ENCODE results near the gene PLCB1. TPM values are rescaled to one million over a fixed set of nuclear protein-coding genes. Genes with fewer than 3 reads are reported as not detected.

The PLCB1 gene
- total and polyA plus RNA-seq, 10 of the 15 experiments (the other 5 are each of a cell fraction or from before 2014, with no cell fraction given) = 0.05 to 5.3 (median 0.17) TPM; not detected in 1

DNA sequence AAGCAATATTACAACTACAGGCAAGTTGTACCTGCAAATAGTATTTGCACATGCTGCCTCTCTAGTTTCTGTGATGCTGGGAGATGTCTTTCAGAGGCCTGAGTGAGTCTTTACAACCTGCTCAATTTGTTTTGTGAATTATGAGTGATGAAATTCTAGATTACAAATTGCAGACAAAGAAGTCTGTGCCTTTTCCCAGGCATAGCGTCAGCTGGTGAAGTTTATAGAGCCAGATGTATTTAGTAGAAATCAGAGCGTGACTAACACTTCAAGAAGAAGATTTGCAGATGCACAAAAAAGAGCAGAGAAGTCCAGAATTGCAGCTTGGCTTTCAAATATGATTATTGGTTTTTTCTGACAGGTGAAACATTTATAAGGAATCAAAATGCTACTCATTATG is 289.9 kb downstream of the PLCB1 start (continued):
- TF ChIP-seq E2F8 (IDR thresholded peaks at IDR 0.05; ENCODE audit: low read depth, partially characterized antibody) = no peak
- TF ChIP-seq NFYB (IDR thresholded peaks at IDR 0.05; ENCODE audit: insufficient read depth, low read depth, low read length) = no peak

DNA sequence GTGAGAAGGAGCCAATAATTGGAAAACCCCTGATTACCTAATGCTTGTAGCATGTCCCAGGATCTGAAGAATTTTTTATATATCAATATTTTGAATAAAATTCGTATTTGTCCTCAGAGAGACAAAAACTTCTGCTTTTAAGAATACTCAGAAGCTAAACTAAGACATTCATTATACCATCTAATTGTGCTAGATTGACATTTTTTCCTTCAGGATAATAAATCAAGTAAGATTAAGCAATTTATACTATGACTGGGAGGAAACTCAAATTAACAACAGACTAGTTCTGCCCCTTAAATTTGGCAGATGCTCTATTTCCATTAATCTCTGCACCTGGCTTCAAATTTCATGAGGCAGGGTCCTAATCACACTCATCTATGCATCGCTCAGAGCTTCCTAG is 291.4 kb downstream of the PLCB1 start:
- intact Hi-C loops (cut with micrococcal nuclease; ENCODE audit: unreplicated experiment) (no loop called here), in situ Hi-C loops (cut with MboI) (no loop called here)
- TF ChIP-seq CBFB (IDR thresholded peaks at IDR 0.05; ENCODE audit: low read depth) (no peak), SIN3A (IDR thresholded peaks at IDR 0.05; ENCODE audit: low read depth, low read length) (no peak), KAT2A (conservative IDR thresholded peaks at IDR 0.05; ENCODE audit: control insufficient read depth, low read depth, low read length) (no peak), NFXL1 (IDR thresholded peaks at IDR 0.05; ENCODE audit: borderline replicate concordance) (no peak)
- TF ChIP-seq, protein P1, sequence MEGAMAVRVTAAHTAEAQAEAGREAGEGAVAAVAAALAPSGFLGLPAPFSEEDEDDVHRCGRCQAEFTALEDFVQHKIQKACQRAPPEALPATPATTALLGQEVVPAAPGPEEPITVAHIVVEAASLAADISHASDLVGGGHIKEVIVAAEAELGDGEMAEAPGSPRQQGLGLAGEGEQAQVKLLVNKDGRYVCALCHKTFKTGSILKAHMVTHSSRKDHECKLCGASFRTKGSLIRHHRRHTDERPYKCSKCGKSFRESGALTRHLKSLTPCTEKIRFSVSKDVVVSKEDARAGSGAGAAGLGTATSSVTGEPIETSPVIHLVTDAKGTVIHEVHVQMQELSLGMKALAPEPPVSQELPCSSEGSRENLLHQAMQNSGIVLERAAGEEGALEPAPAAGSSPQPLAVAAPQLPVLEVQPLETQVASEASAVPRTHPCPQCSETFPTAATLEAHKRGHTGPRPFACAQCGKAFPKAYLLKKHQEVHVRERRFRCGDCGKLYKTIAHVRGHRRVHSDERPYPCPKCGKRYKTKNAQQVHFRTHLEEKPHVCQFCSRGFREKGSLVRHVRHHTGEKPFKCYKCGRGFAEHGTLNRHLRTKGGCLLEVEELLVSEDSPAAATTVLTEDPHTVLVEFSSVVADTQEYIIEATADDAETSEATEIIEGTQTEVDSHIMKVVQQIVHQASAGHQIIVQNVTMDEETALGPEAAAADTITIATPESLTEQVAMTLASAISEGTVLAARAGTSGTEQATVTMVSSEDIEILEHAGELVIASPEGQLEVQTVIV (IDR thresholded peaks at IDR 0.05; ENCODE audit: borderline replicate concordance, partially characterized antibody) = no peak
- no peaks in the 10 kb centered on the region for H3K9me3 ChIP-seq (replicated peaks; ENCODE audit: control insufficient read depth, insufficient read depth, low read length)
- SMC1A ChIA-PET (ENCODE audit: uncharacterized antibody, unreplicated experiment) = interaction anchor here (0.8 to 1.5 kb wide), 2 partner anchors 9 to 34 kb away, joined by 4 to 5 read pairs; no protein-coding TSS in a partner anchor
- H3K4me1 ChIP-seq (ENCODE audit: control insufficient read depth, insufficient read depth, low read length) = no peaks in the 10 kb centered on the region
- ATAC-seq (no peak), FAIRE-seq (no peak), DNase-seq (ENCODE audit: low read depth, low spot score) (no peak)
- CTCF ChIA-PET = interaction anchor here (0.5 to 1.0 kb wide), 2 partner anchors 11 to 301 kb away, joined by 3 to 5 read pairs; no protein-coding TSS in a partner anchor
- no peak overlapping the region for H3K27ac ChIP-seq (ENCODE audit: control insufficient read depth, insufficient read depth)
- RAD21 ChIA-PET (ENCODE audit: unreplicated experiment) = interaction anchor here (0.8 kb wide), 1 partner anchor 18 kb away, joined by 3 read pairs; no protein-coding TSS in a partner anchor
- no peaks in the 10 kb centered on the region for H3K27me3 ChIP-seq (replicated peaks in 1 of 2; ENCODE audit: control insufficient read depth in 2 of 2, insufficient read depth in 2 of 2, low read length in 1 of 2)
- WGBS (ENCODE audit: insufficient coverage, insufficient replicate concordance, low lambda C conversion rate, missing lambda C conversion rate) = 2% methylated on average over 2 of the region's 2 CpGs
- POLR2A ChIA-PET = no interaction called here
- no peak overlapping the region for H3K4me2 ChIP-seq (ENCODE audit: control insufficient read depth, insufficient read depth)
- no peaks in the 10 kb centered on the region for H4K20me1 ChIP-seq (ENCODE audit: control insufficient read depth, insufficient read depth)
- H3K36me3 ChIP-seq (ENCODE audit: control insufficient read depth in 2 of 2, insufficient read depth in 2 of 2, low read length in 1 of 2) = no peaks in the 10 kb centered on the region
- H3K79me2 ChIP-seq (ENCODE audit: control insufficient read depth, insufficient read depth, low read length) = no peaks in the 10 kb centered on the region
- H3K9ac ChIP-seq (ENCODE audit: control insufficient read depth, insufficient read depth, low read length) = no peak overlapping the region
- no peak overlapping the region for H3K4me3 ChIP-seq
- H2AFZ ChIP-seq (ENCODE audit: control insufficient read depth, low read depth, low read length) = no peak overlapping the region
- BruUV-seq (replicated peaks) = no TSS peak
